H9 (cell line): Measurements from ENCODE around the gene NAT8. TPM values are rescaled to one million over a fixed set of nuclear protein-coding genes. Genes with fewer than 3 reads are reported as not detected.
"Not testable (repeated sequence)": the region's sequence is repeated elsewhere in the genome, so short reads cannot be mapped to it uniquely, and the experiment has no call there.

Experiments used
- DNase-seq: peaks from one replicate; pipeline ENCODE4 v3.0.0-alpha.2; 2017
- H2AFZ ChIP-seq: one replicate; pipeline ENCODE4 v1.6.1; 2013; ENCODE audit warnings: mild to moderate bottlenecking, low read length, control low read depth, moderate library complexity
- H2AK5ac ChIP-seq: 2 replicates; pipeline ENCODE4 v1.6.1; 2013; ENCODE audit warnings: low read length, control low read depth, mixed read lengths; ENCODE audit not compliant: insufficient read length
- H2BK120ac ChIP-seq: one replicate; pipeline ENCODE4 v1.6.1; 2013; ENCODE audit warnings: low read depth, mild to moderate bottlenecking, low read length, control low read depth, inconsistent platforms; ENCODE audit not compliant: poor library complexity, severe bottlenecking
- H2BK12ac ChIP-seq: 2 replicates; pipeline ENCODE4 v1.6.1; 2013; ENCODE audit warnings: low read length, control low read depth, mixed read lengths, low read depth; ENCODE audit not compliant: insufficient read length
- H2BK15ac ChIP-seq: 2 replicates; pipeline ENCODE4 v1.6.1; 2013; ENCODE audit warnings: low read depth, low read length, control low read depth
- H2BK20ac ChIP-seq: one replicate; pipeline ENCODE4 v1.6.1; 2013; ENCODE audit warnings: low read depth, mild to moderate bottlenecking, low read length, control low read depth, inconsistent platforms; ENCODE audit not compliant: poor library complexity, severe bottlenecking
- H2BK5ac ChIP-seq: 2 replicates; pipeline ENCODE4 v1.6.1; 2013; ENCODE audit warnings: low read length, control low read depth, mixed read lengths; ENCODE audit not compliant: insufficient read length
- H3K14ac ChIP-seq: 2 replicates; pipeline ENCODE4 v1.6.1; 2013; ENCODE audit warnings: low read length, control low read depth; ENCODE audit not compliant: insufficient read depth
- H3K18ac ChIP-seq: 2 replicates; pipeline ENCODE4 v1.6.1; 2013; ENCODE audit warnings: low read depth, mild to moderate bottlenecking, mixed read lengths, low read length, control low read depth; ENCODE audit not compliant: insufficient read length
- H3K23ac ChIP-seq: 2 replicates; pipeline ENCODE4 v1.6.1; 2013; ENCODE audit warnings: low read length, control low read depth, mixed read lengths, low read depth; ENCODE audit not compliant: insufficient read length
- H3K23me2 ChIP-seq: 2 replicates; pipeline ENCODE4 v1.6.1; 2013; ENCODE audit warnings: low read depth, mild to moderate bottlenecking, mixed read lengths, low read length, control low read depth; ENCODE audit not compliant: insufficient read length, poor library complexity, severe bottlenecking
- H3K27ac ChIP-seq: 2 replicates; pipeline ENCODE4 v1.5.1; 2013; ENCODE audit warnings: low read length, control low read depth, mixed read lengths, low read depth; ENCODE audit not compliant: insufficient read length
- H3K27me3 ChIP-seq: 2 replicates; pipeline ENCODE4 v1.6.1; 2013; ENCODE audit warnings: low read length, control low read depth, inconsistent platforms; ENCODE audit not compliant: insufficient read depth
- H3K4ac ChIP-seq: 2 replicates; pipeline ENCODE4 v1.6.1; 2013; ENCODE audit warnings: low read depth, mild to moderate bottlenecking, control low read depth, inconsistent platforms, low read length, moderate library complexity
- H3K4me1 ChIP-seq: 2 replicates; pipeline ENCODE4 v1.6.1; 2013; ENCODE audit warnings: low read length, control low read depth, inconsistent platforms; ENCODE audit not compliant: insufficient read depth
- H3K4me2 ChIP-seq: 2 replicates; pipeline ENCODE4 v1.6.1; 2013; ENCODE audit warnings: low read length, control low read depth, mixed read lengths; ENCODE audit not compliant: insufficient read length, insufficient read depth
- H3K56ac ChIP-seq: 2 replicates; pipeline ENCODE4 v1.6.1; 2013; ENCODE audit warnings: low read depth, mild to moderate bottlenecking, mixed read lengths, low read length, control low read depth; ENCODE audit not compliant: insufficient read length
- H3K79me1 ChIP-seq: 2 replicates; pipeline ENCODE4 v1.6.1; 2013; ENCODE audit warnings: low read depth, mild to moderate bottlenecking, moderate library complexity, low read length, control low read depth, inconsistent platforms; ENCODE audit not compliant: insufficient read depth, poor library complexity, severe bottlenecking
- H3K79me2 ChIP-seq: 2 replicates; pipeline ENCODE4 v1.6.1; 2013; ENCODE audit warnings: low read length, control low read depth, inconsistent platforms; ENCODE audit not compliant: insufficient read depth
- H3K9ac ChIP-seq: 2 replicates; pipeline ENCODE4 v1.6.1; 2013; ENCODE audit warnings: low read length, control low read depth, mixed read lengths; ENCODE audit not compliant: insufficient read length; ENCODE audit errors: extremely low read depth
- H3K9me3 ChIP-seq: one replicate; pipeline ENCODE4 v1.6.1; 2013; ENCODE audit warnings: low read depth, low read length, inconsistent platforms; ENCODE audit not compliant: control insufficient read depth
- H3T11ph ChIP-seq: one replicate; pipeline ENCODE4 v1.6.1; 2013; ENCODE audit warnings: mild to moderate bottlenecking, low read length, control low read depth, inconsistent platforms
- H4K20me1 ChIP-seq: one replicate; pipeline ENCODE4 v1.6.1; 2013; ENCODE audit not compliant: control insufficient read depth, insufficient read length, insufficient read depth
- H4K5ac ChIP-seq: 2 replicates; pipeline ENCODE4 v1.6.1; 2013; ENCODE audit warnings: low read depth, mild to moderate bottlenecking, mixed read lengths, low read length, control low read depth; ENCODE audit not compliant: insufficient read length
- H4K8ac ChIP-seq: replicated peaks from 2 replicates; pipeline ENCODE4 v1.6.1; 2013; ENCODE audit warnings: low read length, control low read depth, mixed read lengths, low read depth; ENCODE audit not compliant: insufficient read length
- H4K91ac ChIP-seq: 2 replicates; pipeline ENCODE4 v1.6.1; 2013; ENCODE audit warnings: low read depth, mild to moderate bottlenecking, moderate library complexity, mixed read lengths, low read length, control low read depth; ENCODE audit not compliant: insufficient read length
- H3K27ac Mint-ChIP-seq, 3 experiments: 2 replicates in 2 of 3; 3 replicates in 1 of 3; pipeline ENCODE4 v1.8.0; 2020 to 2021; ENCODE audit warnings: mixed read lengths in 3 of 3, mild to moderate bottlenecking in 1 of 3, moderate library complexity in 1 of 3
- H3K27me3 Mint-ChIP-seq: 2 replicates; pipeline ENCODE4 v1.8.0; 2021; ENCODE audit warnings: low read depth, mild to moderate bottlenecking, moderate library complexity, mixed read lengths
- H3K36me3 Mint-ChIP-seq, 3 experiments: 2 replicates in 2 of 3; 3 replicates in 1 of 3; pipeline ENCODE4 v1.8.0; 2020 to 2021; ENCODE audit warnings: low read depth in 3 of 3, mixed read lengths in 3 of 3; ENCODE audit not compliant: insufficient read depth in 1 of 3
- H3K4me1 Mint-ChIP-seq, 2 experiments: 2 replicates each; pipeline ENCODE4 v1.8.0; 2020; ENCODE audit warnings: mixed read lengths in 2 of 2
- H3K4me3 Mint-ChIP-seq, 2 experiments: 2 replicates in 1 of 2; 3 replicates in 1 of 2; pipeline ENCODE4 v1.8.0; 2020 to 2021; ENCODE audit warnings: mild to moderate bottlenecking in 2 of 2, mixed read lengths in 2 of 2, moderate library complexity in 1 of 2
- H3K9me3 Mint-ChIP-seq, 2 experiments: 2 replicates in 1 of 2; 3 replicates in 1 of 2; pipeline ENCODE4 v1.8.0; 2020; ENCODE audit warnings: mild to moderate bottlenecking in 2 of 2, mixed read lengths in 2 of 2, moderate library complexity in 1 of 2
- WGBS: extraction: QIAGEN DNeasy Blood & Tissue Kit; methylation state at CpG from one replicate; pipeline ENCODE4 v1.1.7; 2013; ENCODE audit warnings: missing lambda C conversion rate, low lambda C conversion rate, mixed read lengths; ENCODE audit not compliant: insufficient read length; ENCODE audit errors: extremely low coverage; 5-methylcytosine and 5-hydroxymethylcytosine counted together
- total RNA-seq: library from RNA; stranded (reverse); gene quantifications from 2 replicates; pipeline ENCODE4 v1.2.1, GENCODE V29; 2021
- TF ChIP-seq, protein P1 (sequence below): fragments of 200-600 bp; sonication (generic); conservative IDR thresholded peaks from 3 replicates; pipeline ENCODE4 v1.8.0; 2021; ENCODE audit warnings: antibody characterized with exemption, mild to moderate bottlenecking

Gene NAT8
- total RNA-seq, 1 experiment from 2014 or later: not detected

DNA sequence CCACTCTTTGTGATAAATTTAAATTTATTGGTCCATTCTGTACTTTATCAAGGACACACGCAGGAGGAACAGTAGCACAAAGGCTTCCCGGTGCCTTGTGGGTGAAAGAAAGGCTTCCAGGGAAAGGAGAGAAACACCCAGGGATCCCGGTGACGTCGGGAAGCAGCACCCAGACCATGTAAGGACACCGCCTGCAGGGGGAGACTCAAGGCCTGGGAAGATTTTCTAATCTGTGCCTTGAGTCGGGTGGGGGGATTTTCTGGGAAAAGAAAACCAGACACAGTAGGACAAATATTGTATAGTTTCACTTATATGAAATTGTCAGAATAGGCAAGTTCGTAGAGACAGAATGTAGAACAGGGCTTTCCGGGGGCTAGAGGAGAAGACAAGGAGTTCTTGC is 17.6 kb downstream of the NAT8 start:
- not testable (repeated sequence) for H2BK15ac ChIP-seq, H3K14ac ChIP-seq, H3K27me3 ChIP-seq, H3K23ac ChIP-seq, H3K18ac ChIP-seq, H4K5ac ChIP-seq, H3K36me3 Mint-ChIP-seq, H3K4me1 ChIP-seq, H3K23me2 ChIP-seq, H2BK20ac ChIP-seq, H2AK5ac ChIP-seq, H2BK5ac ChIP-seq, H3K9me3 Mint-ChIP-seq, H3K56ac ChIP-seq, H2BK120ac ChIP-seq, H3K27me3 Mint-ChIP-seq, H3K4ac ChIP-seq, H3T11ph ChIP-seq, H2AFZ ChIP-seq, H3K9me3 ChIP-seq, H4K20me1 ChIP-seq, H3K27ac Mint-ChIP-seq, DNase-seq, H3K9ac ChIP-seq, H3K27ac ChIP-seq, H3K4me1 Mint-ChIP-seq, H4K8ac ChIP-seq, H3K79me1 ChIP-seq, H3K79me2 ChIP-seq, H3K4me2 ChIP-seq, H4K91ac ChIP-seq, H3K4me3 Mint-ChIP-seq, H2BK12ac ChIP-seq
- WGBS: no CpG with 5 or more reads among the region's 9 CpGs
- TF ChIP-seq, protein P1, sequence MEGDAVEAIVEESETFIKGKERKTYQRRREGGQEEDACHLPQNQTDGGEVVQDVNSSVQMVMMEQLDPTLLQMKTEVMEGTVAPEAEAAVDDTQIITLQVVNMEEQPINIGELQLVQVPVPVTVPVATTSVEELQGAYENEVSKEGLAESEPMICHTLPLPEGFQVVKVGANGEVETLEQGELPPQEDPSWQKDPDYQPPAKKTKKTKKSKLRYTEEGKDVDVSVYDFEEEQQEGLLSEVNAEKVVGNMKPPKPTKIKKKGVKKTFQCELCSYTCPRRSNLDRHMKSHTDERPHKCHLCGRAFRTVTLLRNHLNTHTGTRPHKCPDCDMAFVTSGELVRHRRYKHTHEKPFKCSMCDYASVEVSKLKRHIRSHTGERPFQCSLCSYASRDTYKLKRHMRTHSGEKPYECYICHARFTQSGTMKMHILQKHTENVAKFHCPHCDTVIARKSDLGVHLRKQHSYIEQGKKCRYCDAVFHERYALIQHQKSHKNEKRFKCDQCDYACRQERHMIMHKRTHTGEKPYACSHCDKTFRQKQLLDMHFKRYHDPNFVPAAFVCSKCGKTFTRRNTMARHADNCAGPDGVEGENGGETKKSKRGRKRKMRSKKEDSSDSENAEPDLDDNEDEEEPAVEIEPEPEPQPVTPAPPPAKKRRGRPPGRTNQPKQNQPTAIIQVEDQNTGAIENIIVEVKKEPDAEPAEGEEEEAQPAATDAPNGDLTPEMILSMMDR: peak; percentile 50

DNA sequence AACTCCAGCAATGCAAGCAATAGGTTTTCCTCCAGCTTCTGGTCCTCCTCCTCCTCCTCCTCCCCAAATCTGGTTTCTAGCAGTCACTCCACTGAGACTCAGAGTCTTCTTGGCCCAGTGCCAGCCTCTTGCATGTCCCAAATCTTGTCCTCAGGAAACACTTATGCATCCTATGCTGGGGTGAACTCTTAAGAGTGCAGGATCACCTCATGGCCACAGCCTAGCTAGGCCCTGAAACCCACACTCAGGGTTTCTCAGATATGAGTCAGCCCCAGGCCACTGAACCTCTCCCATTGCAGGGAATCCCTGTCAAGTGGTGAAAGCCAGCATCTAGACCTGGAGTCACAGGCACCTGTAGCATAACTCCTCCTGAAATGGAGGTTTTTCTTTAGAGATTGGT is 18.2 kb downstream of the NAT8 start:
- H3K9me3 Mint-ChIP-seq, H3K27ac Mint-ChIP-seq, H3K9ac ChIP-seq: not testable (repeated sequence)

More for the DNA sequence above, 18.2 kb downstream of the NAT8 start:
- not testable (repeated sequence) for H3K27me3 Mint-ChIP-seq, H3K9me3 ChIP-seq, H3T11ph ChIP-seq, H3K4me1 Mint-ChIP-seq, H3K23ac ChIP-seq, H3K18ac ChIP-seq, H2AK5ac ChIP-seq, H3K56ac ChIP-seq, H3K36me3 Mint-ChIP-seq, H3K4me1 ChIP-seq, H3K79me2 ChIP-seq, H4K8ac ChIP-seq, H3K4me3 Mint-ChIP-seq, H2BK120ac ChIP-seq, H3K27me3 ChIP-seq, H3K4me2 ChIP-seq, H3K23me2 ChIP-seq, H4K20me1 ChIP-seq, H4K5ac ChIP-seq, H4K91ac ChIP-seq, H2BK5ac ChIP-seq, H2BK15ac ChIP-seq, DNase-seq, H3K14ac ChIP-seq, H2AFZ ChIP-seq, H2BK20ac ChIP-seq, H3K79me1 ChIP-seq, H3K27ac ChIP-seq, H3K4ac ChIP-seq, H2BK12ac ChIP-seq
